HCT116 (cell line): Measurements from ENCODE around the gene KHDRBS1. TPM values are rescaled to one million over a fixed set of nuclear protein-coding genes. Genes with fewer than 3 reads are reported as not detected.
"Not testable (repeated sequence)": the region's sequence is repeated elsewhere in the genome, so short reads cannot be mapped to it uniquely, and the experiment has no call there.

Experiments
- ATAC-seq: fragments of 200-7000 bp; cut with Tn5 transposase; 2 replicates; pipeline ENCODE4 v1.9.1; 2020; ENCODE audit warnings: mild to moderate bottlenecking, moderate library complexity
- BruUV-seq: library from RNA; stranded (reverse); fragments of 400-500 nt; replicated peaks from 2 replicates; lab custom pipeline; 2021; lab: Mats Ljungman, UMichigan
- CTCF ChIA-PET: fragments of 300-600 bp; sonication (Branson Sonifier 250); formaldehyde crosslinking; loops from one replicate; lab custom pipeline; 2021; ENCODE audit warnings: antibody characterized with exemption; lab: Charles Lee
- POLR2A ChIA-PET: fragments of 300-600, 350-600 bp; sonication (Branson Sonifier 250); formaldehyde crosslinking; loops from one replicate; lab custom pipeline; 2021; ENCODE audit warnings: antibody characterized with exemption; lab: Charles Lee
- RAD21 ChIA-PET, 2 experiments: fragments of 300-600 bp; sonication (Branson Sonifier 250); formaldehyde crosslinking; loops; one replicate each; lab custom pipeline; 2023; ENCODE audit warnings: low total read pairs in 2 of 2; ENCODE audit not compliant: uncharacterized antibody in 2 of 2, unreplicated experiment in 2 of 2, low non-redundant PET in 1 of 2; lab: Charles Lee
- DNase-seq: peaks from one replicate; pipeline ENCODE4 v3.0.0-alpha.2; 2010; ENCODE audit warnings: low read depth, low spot score
- H2AFZ ChIP-seq: fragments of 200-600 bp; shearing (Covaris generic), sonication (generic); 2 replicates; pipeline ENCODE4 v1.6.1; 2017; ENCODE audit warnings: low read depth, mixed run types, mixed read lengths, antibody characterized with exemption, low read length; ENCODE audit not compliant: poor library complexity, severe bottlenecking
- H3K27ac ChIP-seq: 2 replicates; pipeline ENCODE4 v1.5.1; 2012; ENCODE audit warnings: low read depth, low read length
- H3K27me3 ChIP-seq: fragments of 200-600 bp; sonication (generic); 2 replicates; pipeline ENCODE4 v1.6.1; 2016; ENCODE audit warnings: mixed run types, low read length, mixed read lengths; ENCODE audit not compliant: insufficient read depth
- H3K36me3 ChIP-seq, 2 experiments: fragments of 200-500 bp in 1 of 2; fragments of 200-600 bp in 1 of 2; sonication (Bioruptor generic) in 1 of 2; sonication (generic) in 1 of 2; 2 replicates each; pipeline versions ENCODE4 v1.5.1 to v1.6.1; 2014 to 2016; ENCODE audit warnings: low read length in 2 of 2, inconsistent platforms in 1 of 2, mixed read lengths in 1 of 2, mixed run types in 1 of 2; ENCODE audit not compliant: insufficient read depth in 2 of 2, control insufficient read depth in 1 of 2
- H3K4me1 ChIP-seq, 2 experiments: fragments of 200-600 bp in 1 of 2; sonication (generic) in 1 of 2; 2 replicates each; pipeline versions ENCODE4 v1.5.1 to v1.6.1; 2012 to 2017; ENCODE audit warnings: low read length in 2 of 2, inconsistent platforms in 1 of 2, mild to moderate bottlenecking in 1 of 2, mixed read lengths in 1 of 2, mixed run types in 1 of 2, moderate library complexity in 1 of 2; ENCODE audit not compliant: insufficient read depth in 2 of 2, control insufficient read depth in 1 of 2
- H3K4me2 ChIP-seq: fragments of 200-600 bp; sonication (generic); 2 replicates; pipeline ENCODE4 v1.6.1; 2017; ENCODE audit warnings: mixed run types, low read length, mixed read lengths
- H3K4me3 ChIP-seq, 2 experiments: fragments of 200-600 bp in 1 of 2; sonication (generic) in 1 of 2; replicated peaks in 1 of 2; 2 replicates each; pipeline ENCODE4 v1.5.1; 2011 to 2016; ENCODE audit warnings: low read length in 2 of 2, control low read depth in 1 of 2, low read depth in 1 of 2, mild to moderate bottlenecking in 1 of 2, mixed read lengths in 1 of 2, mixed run types in 1 of 2
- H3K79me2 ChIP-seq: fragments of 200-600 bp; sonication (generic); 2 replicates; pipeline ENCODE4 v1.6.1; 2017; ENCODE audit warnings: mild to moderate bottlenecking, mixed run types, low read length, moderate library complexity, mixed read lengths; ENCODE audit not compliant: insufficient read depth
- H3K9ac ChIP-seq: fragments of 200-600 bp; sonication (generic); 2 replicates; pipeline ENCODE4 v1.6.1; 2016; ENCODE audit warnings: low read length, mixed read lengths
- H3K9me2 ChIP-seq: fragments of 200-600 bp; sonication (generic), shearing (Covaris generic); 2 replicates; pipeline ENCODE4 v1.6.1; 2017; ENCODE audit warnings: mixed run types, mild to moderate bottlenecking, moderate library complexity; ENCODE audit not compliant: insufficient read depth
- H3K9me3 ChIP-seq, 2 experiments: fragments of 200-500 bp in 1 of 2; fragments of 200-600 bp in 1 of 2; sonication (Bioruptor generic) in 1 of 2; sonication (generic) in 1 of 2; 2 replicates each; pipeline ENCODE4 v1.6.1; 2014 to 2017; ENCODE audit warnings: low read length in 2 of 2, mixed read lengths in 2 of 2, inconsistent platforms in 1 of 2, low read depth in 1 of 2, mild to moderate bottlenecking in 1 of 2, mixed run types in 1 of 2, moderate library complexity in 1 of 2; ENCODE audit not compliant: control insufficient read depth in 1 of 2, insufficient read depth in 1 of 2
- H4K20me1 ChIP-seq: fragments of 200-600 bp; sonication (generic), shearing (Covaris generic); 2 replicates; pipeline ENCODE4 v1.6.1; 2017; ENCODE audit warnings: mixed run types, mild to moderate bottlenecking, moderate library complexity; ENCODE audit not compliant: insufficient read depth
- ELF1 ChIP-seq: IDR thresholded peaks from 2 replicates; pipeline ENCODE4 v1.6.1; 2012; ENCODE audit warnings: low read depth, borderline replicate concordance
- FOSL1 ChIP-seq: IDR thresholded peaks from 2 replicates; pipeline ENCODE4 v1.6.1; 2012; ENCODE audit warnings: low read depth
- intact Hi-C: fragments of 100-400 bp; cut with micrococcal nuclease; formaldehyde crosslinking; loops from 2 replicates; pipeline ENCODE4 v1.10.0; 2022
- total RNA-seq: library from RNA; stranded (reverse); gene quantifications from one replicate; pipeline ENCODE4 v1.2.1, GENCODE V29; 2021; ENCODE audit not compliant: unreplicated experiment

Gene KHDRBS1
- total RNA-seq, 1 experiment from 2014 or later = 215 TPM

- POLR2A ChIA-PET = no interaction called here
- Histone ChIP-seq H3K4me2 (peak overlapping the region; percentile 51; the same call in 1 of the 2 replicates), H3K36me3 (no peaks in the 10 kb centered on the region), H3K4me1 (peaks cover 8 to 17% of the 10 kb centered on the region in 2 experiments; a peak in 3 of 4 replicates), H4K20me1 (no peaks in the 10 kb centered on the region), H3K9me3 (no peaks in the 10 kb centered on the region), H3K9me2 (no peaks in the 10 kb centered on the region), H2AFZ (no peak overlapping the region), H3K4me3 (no peak overlapping the region), H3K27ac (no peak overlapping the region), H3K27me3 (no peaks in the 10 kb centered on the region), H3K9ac (no peak overlapping the region), H3K79me2 (no peaks in the 10 kb centered on the region)
- intact Hi-C loops = no loop called here
- 0 out of 2 replicates have a peak, but pooled peaks have one; percentile 10 for TF ChIP-seq FOSL1
- TF ChIP-seq ELF1 = no peak
- CTCF ChIA-PET = no interaction called here
- DNase-seq (no peak), ATAC-seq (no peak)
- no TSS peak for BruUV-seq
- RAD21 ChIA-PET = no interaction called here
Measured at GRCh38 chr1:32001863-32002262, 11.8 kb upstream of the KHDRBS1 start.

- CTCF ChIA-PET = interaction anchor here (1.3 kb wide), 1 partner anchor 213 kb away, joined by 4 read pairs; no protein-coding TSS in a partner anchor
- H2AFZ ChIP-seq, H4K20me1 ChIP-seq, H3K79me2 ChIP-seq, H3K36me3 ChIP-seq, POLR2A ChIA-PET, H3K27me3 ChIP-seq, H3K9me3 ChIP-seq, H3K9ac ChIP-seq, H3K4me3 ChIP-seq, H3K27ac ChIP-seq, BruUV-seq, RAD21 ChIA-PET, H3K9me2 ChIP-seq, ATAC-seq, intact Hi-C loops, DNase-seq: not testable (repeated sequence)
- H3K4me2 ChIP-seq = peak overlapping the region; percentile 51
- peaks cover 8 to 17% of the 10 kb centered on the region in 2 experiments; a peak in 3 of 4 replicates for H3K4me1 ChIP-seq
Measured at GRCh38 chr1:32002285-32002684, 11.4 kb upstream of the KHDRBS1 start.
